ENCODE measurements around the gene CCDC88C.
"Not testable (repeated sequence)": the region's sequence is repeated elsewhere in the genome, so short reads cannot be mapped to it uniquely, and the experiment has no call there.

CCDC88C gene

DNA sequence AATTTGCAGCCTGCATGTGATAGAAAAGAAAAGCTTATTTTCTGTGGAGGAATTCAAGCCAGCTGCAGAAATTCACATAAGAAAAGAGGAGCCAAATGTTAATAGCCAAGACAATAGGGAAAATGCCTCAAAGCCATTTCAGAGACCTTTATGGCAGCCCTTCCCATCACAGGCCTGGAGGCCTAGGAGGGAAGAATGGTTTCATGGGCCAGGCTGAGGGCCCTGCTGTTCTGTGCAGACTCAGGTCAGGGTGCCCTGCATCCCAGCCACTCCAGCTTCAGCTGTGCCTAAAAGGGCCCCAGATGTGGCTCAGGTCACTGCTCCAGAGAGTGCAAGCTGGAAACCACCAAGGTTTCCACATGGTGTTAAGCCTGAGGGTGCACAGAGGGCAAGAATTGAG lies 21.2 kb upstream of the CCDC88C start:
- Histone ChIP-seq H3K4me1 (ENCODE audit: control insufficient read depth, insufficient read depth, low read length, unreplicated experiment) (no peaks in the 10 kb centered on the region), H3K4me3 (ENCODE audit: low read depth, low read length) (no peak overlapping the region), H3K79me2 (ENCODE audit: control insufficient read depth, insufficient read depth, low read length, unreplicated experiment) (no peaks in the 10 kb centered on the region), H3K36me3 (ENCODE audit: insufficient read depth, low read length) (no peaks in the 10 kb centered on the region), H3K27ac (ENCODE audit: low read depth, low read length) (no peak overlapping the region), H3K27me3 (ENCODE audit: insufficient read depth, low read length) (peaks cover 7% of the 10 kb centered on the region), H2AFZ (ENCODE audit: low read length, unreplicated experiment) (no peak overlapping the region)

DNA sequence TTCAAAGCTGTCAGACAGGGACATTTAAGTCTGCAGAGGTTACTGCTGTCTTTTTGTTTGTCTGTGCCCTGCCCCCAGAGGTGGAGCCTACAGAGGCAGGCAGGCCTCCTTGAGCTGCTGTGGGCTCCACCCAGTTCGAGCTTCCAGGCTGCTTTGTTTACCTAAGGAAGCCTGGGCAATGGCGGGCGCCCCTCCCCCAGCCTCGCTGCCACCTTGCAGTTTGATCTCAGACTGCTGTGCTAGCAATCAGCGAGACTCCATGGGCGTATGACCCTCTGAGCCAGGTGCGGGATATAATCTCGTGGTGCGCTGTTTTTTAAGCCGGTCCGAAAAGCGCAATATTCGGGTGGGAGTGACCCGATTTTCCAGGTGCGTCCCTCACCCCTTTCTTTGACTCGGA lies 18.6 kb upstream of the CCDC88C start:
- not testable (repeated sequence) for H3K4me3 ChIP-seq (ENCODE audit: low read depth, low read length); H2AFZ ChIP-seq (ENCODE audit: low read length, unreplicated experiment); H3K36me3 ChIP-seq (ENCODE audit: insufficient read depth, low read length); H3K79me2 ChIP-seq (ENCODE audit: control insufficient read depth, insufficient read depth, low read length, unreplicated experiment); H3K27ac ChIP-seq (ENCODE audit: low read depth, low read length); H3K27me3 ChIP-seq (ENCODE audit: insufficient read depth, low read length); H3K4me1 ChIP-seq (ENCODE audit: control insufficient read depth, insufficient read depth, low read length, unreplicated experiment)

DNA sequence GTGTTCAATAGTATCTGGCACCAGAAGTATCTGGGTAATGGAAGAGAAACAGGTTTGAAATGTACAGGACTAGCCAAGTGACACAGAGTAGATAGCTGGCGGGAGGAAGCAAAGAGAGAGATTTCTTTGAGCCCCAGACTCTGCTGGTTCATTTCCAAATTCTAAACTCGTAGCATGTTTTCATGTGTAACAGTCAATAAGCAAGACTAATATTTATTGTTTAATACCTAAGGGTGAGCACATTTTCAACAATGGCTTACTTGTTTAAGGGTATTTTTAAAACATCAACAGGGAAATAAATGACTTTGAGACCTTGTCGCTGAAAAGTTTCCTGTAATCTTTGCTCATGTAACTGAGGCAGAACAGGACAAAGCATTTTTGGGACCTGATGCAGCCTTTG lies 11.8 kb upstream of the CCDC88C start:
- H3K36me3 ChIP-seq (ENCODE audit: insufficient read depth, low read length): no peaks in the 10 kb centered on the region
- no peaks in the 10 kb centered on the region for H3K4me1 ChIP-seq (ENCODE audit: control insufficient read depth, insufficient read depth, low read length, unreplicated experiment)
- no peak overlapping the region for H3K4me3 ChIP-seq (ENCODE audit: low read depth, low read length)
- no peaks in the 10 kb centered on the region for H3K79me2 ChIP-seq (ENCODE audit: control insufficient read depth, insufficient read depth, low read length, unreplicated experiment)
- H2AFZ ChIP-seq (ENCODE audit: low read length, unreplicated experiment): no peak overlapping the region
- H3K27ac ChIP-seq (ENCODE audit: low read depth, low read length): no peak overlapping the region
- no peaks in the 10 kb centered on the region for H3K27me3 ChIP-seq (ENCODE audit: insufficient read depth, low read length)

DNA sequence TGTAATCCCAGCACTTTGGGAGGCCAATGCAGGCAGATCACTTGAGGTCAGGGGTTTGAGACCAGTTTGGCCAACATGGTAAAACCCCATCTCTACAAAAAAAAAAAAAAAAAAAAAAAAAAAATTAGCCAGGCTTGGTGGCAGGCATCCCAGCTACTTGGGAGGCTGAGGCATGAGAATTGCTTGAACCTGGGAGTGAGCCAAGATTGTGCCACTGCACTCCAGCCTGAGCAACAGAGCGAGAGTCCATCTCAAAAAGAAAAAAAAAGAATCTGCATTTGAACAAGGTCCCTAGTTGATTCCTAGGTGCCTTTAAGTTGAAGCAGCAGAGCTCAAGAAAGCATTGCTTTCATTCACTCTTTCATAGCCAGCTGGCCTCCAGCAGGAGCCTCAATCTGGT lies 11.3 kb upstream of the CCDC88C start:
- H3K79me2 ChIP-seq (ENCODE audit: control insufficient read depth, insufficient read depth, low read length, unreplicated experiment); H3K27me3 ChIP-seq (ENCODE audit: insufficient read depth, low read length); H3K36me3 ChIP-seq (ENCODE audit: insufficient read depth, low read length); H3K4me1 ChIP-seq (ENCODE audit: control insufficient read depth, insufficient read depth, low read length, unreplicated experiment); H2AFZ ChIP-seq (ENCODE audit: low read length, unreplicated experiment); H3K27ac ChIP-seq (ENCODE audit: low read depth, low read length); H3K4me3 ChIP-seq (ENCODE audit: low read depth, low read length): not testable (repeated sequence)

DNA sequence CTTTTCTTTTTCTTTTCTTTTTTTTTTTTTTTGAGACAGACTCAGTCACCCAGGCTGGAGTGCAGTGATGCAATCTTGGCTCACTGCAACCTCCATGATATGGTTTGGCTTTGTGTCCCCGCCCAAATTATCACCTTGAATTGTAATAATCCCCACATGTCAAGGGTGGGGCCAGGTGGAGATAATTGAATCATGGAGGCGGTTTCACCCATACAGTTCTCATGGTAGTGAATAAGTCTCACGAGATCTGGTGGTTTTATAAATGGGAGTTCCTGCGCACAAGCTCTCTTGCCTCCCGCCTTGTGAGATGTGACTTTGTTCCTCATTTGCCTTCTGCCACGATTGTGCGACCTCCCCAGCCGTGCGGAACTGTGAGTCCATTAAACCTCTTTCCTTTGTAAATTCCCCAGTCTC lies 7.9 kb upstream of the CCDC88C start:
- H3K27ac ChIP-seq (ENCODE audit: low read depth, low read length); H2AFZ ChIP-seq (ENCODE audit: low read length, unreplicated experiment); H3K27me3 ChIP-seq (ENCODE audit: insufficient read depth, low read length); H3K79me2 ChIP-seq (ENCODE audit: control insufficient read depth, insufficient read depth, low read length, unreplicated experiment); H3K36me3 ChIP-seq (ENCODE audit: insufficient read depth, low read length); H3K4me1 ChIP-seq (ENCODE audit: control insufficient read depth, insufficient read depth, low read length, unreplicated experiment); H3K4me3 ChIP-seq (ENCODE audit: low read depth, low read length): not testable (repeated sequence)

DNA sequence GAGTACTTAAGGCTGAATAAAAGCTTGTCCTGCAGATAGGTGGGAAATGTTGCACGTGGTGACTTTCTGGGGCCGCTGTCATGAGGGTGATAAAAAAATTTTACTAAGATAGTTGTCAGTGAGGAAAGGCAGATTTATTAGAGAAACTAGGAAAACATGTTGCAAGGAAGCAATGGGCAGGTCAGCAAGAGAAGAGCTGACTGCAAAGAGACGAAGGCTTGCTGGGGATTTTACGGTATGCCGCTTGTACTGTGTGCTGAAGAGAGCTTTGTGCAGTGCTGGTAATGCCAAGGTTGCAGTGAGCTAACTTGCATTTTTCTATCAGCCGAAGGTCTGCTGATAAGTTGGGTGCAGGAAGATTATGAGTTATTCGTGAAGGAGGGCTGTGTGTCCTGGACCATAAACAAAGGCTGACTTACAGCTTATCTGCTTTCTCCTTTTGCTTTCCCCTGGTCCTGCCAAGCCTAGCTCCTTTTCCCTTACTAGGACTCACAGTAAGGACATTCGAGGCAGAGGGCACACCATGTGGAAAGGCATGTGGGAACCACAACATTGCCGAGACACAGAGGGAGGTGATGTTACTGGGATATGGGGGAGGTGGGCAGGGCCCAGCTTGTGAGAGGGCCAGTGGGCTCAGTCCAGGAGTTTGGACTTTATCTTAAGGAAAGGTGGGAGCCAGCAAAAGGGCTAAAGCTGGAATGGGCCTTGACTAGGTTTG lies 7.4 kb upstream of the CCDC88C start:
- H3K27me3 ChIP-seq (ENCODE audit: insufficient read depth, low read length): no peaks in the 10 kb centered on the region
- H3K4me3 ChIP-seq (ENCODE audit: low read depth, low read length): no peak overlapping the region
- H3K79me2 ChIP-seq (ENCODE audit: control insufficient read depth, insufficient read depth, low read length, unreplicated experiment): no peaks in the 10 kb centered on the region
- no peaks in the 10 kb centered on the region for H3K36me3 ChIP-seq (ENCODE audit: insufficient read depth, low read length)
- no peak overlapping the region for H3K27ac ChIP-seq (ENCODE audit: low read depth, low read length)
- H2AFZ ChIP-seq (ENCODE audit: low read length, unreplicated experiment): no peak overlapping the region
- H3K4me1 ChIP-seq (ENCODE audit: control insufficient read depth, insufficient read depth, low read length, unreplicated experiment): peaks cover 3% of the 10 kb centered on the region

DNA sequence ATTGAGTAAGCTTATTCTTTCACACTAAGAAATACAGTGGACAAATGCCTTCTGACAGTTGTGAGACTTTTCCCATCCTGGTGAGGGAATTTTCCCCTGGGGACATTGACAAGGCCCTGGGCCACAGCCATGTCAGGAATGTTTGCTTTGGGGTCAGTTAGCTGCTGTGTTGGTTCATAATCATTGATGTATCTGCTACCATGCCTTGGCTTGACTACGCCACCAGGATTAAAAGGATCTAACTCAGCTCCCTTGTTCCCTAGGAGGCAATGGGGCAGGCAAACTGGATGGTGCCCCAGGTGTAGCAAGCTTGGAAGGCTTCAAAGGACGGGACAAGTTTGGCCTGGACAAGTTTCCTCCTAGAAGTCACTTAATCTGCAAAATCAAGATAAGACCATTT lies 3.1 kb upstream of the CCDC88C start:
- Histone ChIP-seq H3K4me1 (ENCODE audit: control insufficient read depth, insufficient read depth, low read length, unreplicated experiment) (peaks cover 11% of the 10 kb centered on the region), H3K36me3 (ENCODE audit: insufficient read depth, low read length) (no peaks in the 10 kb centered on the region), H3K27me3 (ENCODE audit: insufficient read depth, low read length) (no peaks in the 10 kb centered on the region), H2AFZ (ENCODE audit: low read length, unreplicated experiment) (no peak overlapping the region), H3K79me2 (ENCODE audit: control insufficient read depth, insufficient read depth, low read length, unreplicated experiment) (no peaks in the 10 kb centered on the region), H3K27ac (ENCODE audit: low read depth, low read length) (no peak overlapping the region), H3K4me3 (ENCODE audit: low read depth, low read length) (no peak overlapping the region)

DNA sequence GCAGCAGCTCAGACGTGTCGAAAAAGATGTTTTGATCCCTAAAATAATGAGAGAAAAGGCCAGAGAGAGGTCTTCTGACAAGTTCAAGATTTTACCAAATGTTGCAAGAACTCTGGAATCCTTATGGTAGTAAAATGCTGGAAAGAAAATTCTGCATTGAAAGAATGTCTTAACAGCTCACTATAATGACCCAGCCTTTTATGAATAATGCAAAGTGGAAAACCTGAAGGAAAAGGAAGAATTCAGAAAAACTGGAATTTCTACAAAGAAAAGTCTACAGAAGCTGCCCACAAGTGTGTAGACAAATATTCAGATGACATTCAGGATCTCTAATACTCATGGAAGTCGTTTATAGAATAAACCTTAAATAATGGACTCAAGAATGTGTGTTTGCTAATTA lies 1.8 kb upstream of the CCDC88C start:
- H3K4me3 ChIP-seq (ENCODE audit: low read depth, low read length): no peak overlapping the region
- H2AFZ ChIP-seq (ENCODE audit: low read length, unreplicated experiment): peak overlapping the region; percentile 1
- H3K27me3 ChIP-seq (ENCODE audit: insufficient read depth, low read length): no peaks in the 10 kb centered on the region
- H3K36me3 ChIP-seq (ENCODE audit: insufficient read depth, low read length): no peaks in the 10 kb centered on the region
- H3K79me2 ChIP-seq (ENCODE audit: control insufficient read depth, insufficient read depth, low read length, unreplicated experiment): no peaks in the 10 kb centered on the region
- H3K27ac ChIP-seq (ENCODE audit: low read depth, low read length): no peak overlapping the region
- peaks cover 11% of the 10 kb centered on the region for H3K4me1 ChIP-seq (ENCODE audit: control insufficient read depth, insufficient read depth, low read length, unreplicated experiment)

DNA sequence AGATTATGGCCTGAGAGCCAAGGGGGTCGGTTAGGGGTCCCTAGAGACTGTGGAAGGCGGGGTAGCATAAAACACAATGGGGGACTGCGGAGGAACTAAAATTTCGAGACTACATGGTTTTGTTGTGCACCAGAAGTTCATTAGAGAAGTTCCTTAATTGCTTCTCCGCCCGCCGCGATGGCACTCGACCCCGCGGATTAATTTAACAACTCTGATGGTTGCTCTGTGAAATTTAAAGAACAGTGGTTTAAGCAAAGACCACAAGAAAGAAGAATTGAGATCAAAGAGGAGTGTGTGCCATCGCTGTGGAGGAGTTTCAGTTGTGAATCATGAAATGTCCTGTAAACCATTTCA lies 1.4 kb upstream of the CCDC88C start:
- Histone ChIP-seq H3K36me3 (ENCODE audit: insufficient read depth, low read length) (no peaks in the 10 kb centered on the region), H2AFZ (ENCODE audit: low read length, unreplicated experiment) (peak overlapping the region; percentile 1), H3K4me1 (ENCODE audit: control insufficient read depth, insufficient read depth, low read length, unreplicated experiment) (peaks cover 11% of the 10 kb centered on the region), H3K27ac (ENCODE audit: low read depth, low read length) (no peak overlapping the region), H3K4me3 (ENCODE audit: low read depth, low read length) (peak overlapping the region; percentile 86), H3K79me2 (ENCODE audit: control insufficient read depth, insufficient read depth, low read length, unreplicated experiment) (no peaks in the 10 kb centered on the region), H3K27me3 (ENCODE audit: insufficient read depth, low read length) (no peaks in the 10 kb centered on the region)

DNA sequence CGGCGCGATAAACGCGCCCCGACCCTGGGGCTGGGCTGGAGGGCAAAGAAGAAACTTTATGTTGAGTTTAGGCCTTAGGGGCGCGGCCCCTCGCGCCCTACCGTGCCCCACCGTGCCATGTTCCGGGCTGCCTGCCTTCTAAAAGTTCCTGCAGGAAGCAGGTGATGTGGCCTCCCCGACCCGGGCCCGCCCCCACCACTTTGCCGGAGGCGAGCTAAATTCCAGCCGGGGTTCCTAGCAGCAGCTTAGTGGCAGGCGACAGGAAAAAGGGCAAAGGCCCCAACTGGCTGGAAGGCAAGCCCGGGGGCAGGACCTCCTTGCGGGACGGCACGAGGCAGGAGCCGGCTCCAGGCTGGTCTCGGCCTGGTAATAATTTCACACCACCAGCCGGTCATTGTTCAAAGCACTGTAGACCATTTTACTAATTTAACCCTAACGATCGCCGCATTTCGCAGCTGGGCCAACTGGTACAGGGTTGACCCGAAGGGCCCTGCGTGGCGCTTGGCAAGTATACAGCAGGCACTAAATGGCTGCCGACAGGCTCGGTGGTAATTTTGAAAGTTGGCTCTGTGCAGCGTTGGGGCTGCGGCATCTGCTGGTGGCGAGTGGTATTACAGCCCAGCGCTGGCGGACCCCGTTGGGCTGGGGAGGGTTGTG lies 895 bp upstream of the CCDC88C start:
- H3K36me3 ChIP-seq (ENCODE audit: insufficient read depth, low read length): no peaks in the 10 kb centered on the region
- H3K27ac ChIP-seq (ENCODE audit: low read depth, low read length): no peak overlapping the region
- H3K27me3 ChIP-seq (ENCODE audit: insufficient read depth, low read length): no peaks in the 10 kb centered on the region
- no peaks in the 10 kb centered on the region for H3K79me2 ChIP-seq (ENCODE audit: control insufficient read depth, insufficient read depth, low read length, unreplicated experiment)
- H3K4me3 ChIP-seq (ENCODE audit: low read depth, low read length): peak overlapping the region; percentile 86
- peak overlapping the region; percentile 97 for H2AFZ ChIP-seq (ENCODE audit: low read length, unreplicated experiment)
- peaks cover 11% of the 10 kb centered on the region for H3K4me1 ChIP-seq (ENCODE audit: control insufficient read depth, insufficient read depth, low read length, unreplicated experiment)

DNA sequence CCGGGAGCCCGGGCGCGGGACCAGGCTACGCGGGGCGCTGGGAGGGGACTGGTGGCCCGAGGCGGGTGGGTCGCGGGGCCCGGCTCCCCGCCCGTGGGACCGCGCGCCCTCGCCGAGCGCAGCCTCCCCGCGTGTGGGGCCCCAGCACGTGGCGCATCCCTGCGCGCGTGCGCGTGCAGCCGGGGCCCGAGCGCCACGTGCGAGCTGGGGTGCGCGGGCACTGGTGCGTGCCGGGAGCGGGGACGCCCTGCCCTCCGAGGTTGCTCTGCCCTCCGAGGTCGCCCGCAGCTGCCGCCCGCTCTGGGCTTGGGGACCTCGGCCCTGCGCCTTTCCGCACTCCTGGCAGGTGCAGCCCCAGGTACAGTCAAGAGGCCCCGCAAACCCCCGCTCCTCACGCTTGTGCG lies 365 bp upstream of the CCDC88C start:
- Histone ChIP-seq H3K4me3 (ENCODE audit: low read depth, low read length) (peak overlapping the region; percentile 86), H2AFZ (ENCODE audit: low read length, unreplicated experiment) (peak overlapping the region; percentile 97), H3K36me3 (ENCODE audit: insufficient read depth, low read length) (no peaks in the 10 kb centered on the region), H3K79me2 (ENCODE audit: control insufficient read depth, insufficient read depth, low read length, unreplicated experiment) (no peaks in the 10 kb centered on the region), H3K4me1 (ENCODE audit: control insufficient read depth, insufficient read depth, low read length, unreplicated experiment) (peaks cover 11% of the 10 kb centered on the region), H3K27me3 (ENCODE audit: insufficient read depth, low read length) (no peaks in the 10 kb centered on the region), H3K27ac (ENCODE audit: low read depth, low read length) (no peak overlapping the region)
